GM18526 (cell line): ENCODE measurements around the gene KRT85.

Experiments
- POLR2A ChIP-seq: IDR thresholded peaks from 3 replicates; pipeline ENCODE4 v1.6.1; 2011; ENCODE audit not compliant: insufficient read length; ENCODE audit errors: extremely low read depth

The KRT85 gene

DNA sequence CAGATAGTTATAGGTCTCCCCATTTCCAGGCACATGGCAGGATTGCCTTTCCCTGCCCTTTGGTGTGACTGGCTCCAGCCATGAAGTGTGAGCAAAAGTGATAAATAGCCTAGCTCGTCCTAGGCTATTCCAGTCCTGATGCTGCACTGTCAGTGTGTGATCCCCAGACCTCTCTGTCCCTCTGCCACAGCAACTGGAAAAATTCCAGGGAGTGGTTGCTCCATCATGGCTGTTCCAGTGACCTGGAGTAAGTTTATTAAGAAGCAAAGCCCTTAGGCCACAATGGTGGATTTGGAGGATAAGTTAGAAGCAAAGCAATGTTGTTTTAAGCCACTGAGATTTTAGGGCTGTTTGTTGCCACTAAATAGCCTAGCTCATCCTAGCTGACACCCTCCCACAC lies 36.2 kb downstream of the KRT85 start:
- TF ChIP-seq POLR2A, result no peak

DNA sequence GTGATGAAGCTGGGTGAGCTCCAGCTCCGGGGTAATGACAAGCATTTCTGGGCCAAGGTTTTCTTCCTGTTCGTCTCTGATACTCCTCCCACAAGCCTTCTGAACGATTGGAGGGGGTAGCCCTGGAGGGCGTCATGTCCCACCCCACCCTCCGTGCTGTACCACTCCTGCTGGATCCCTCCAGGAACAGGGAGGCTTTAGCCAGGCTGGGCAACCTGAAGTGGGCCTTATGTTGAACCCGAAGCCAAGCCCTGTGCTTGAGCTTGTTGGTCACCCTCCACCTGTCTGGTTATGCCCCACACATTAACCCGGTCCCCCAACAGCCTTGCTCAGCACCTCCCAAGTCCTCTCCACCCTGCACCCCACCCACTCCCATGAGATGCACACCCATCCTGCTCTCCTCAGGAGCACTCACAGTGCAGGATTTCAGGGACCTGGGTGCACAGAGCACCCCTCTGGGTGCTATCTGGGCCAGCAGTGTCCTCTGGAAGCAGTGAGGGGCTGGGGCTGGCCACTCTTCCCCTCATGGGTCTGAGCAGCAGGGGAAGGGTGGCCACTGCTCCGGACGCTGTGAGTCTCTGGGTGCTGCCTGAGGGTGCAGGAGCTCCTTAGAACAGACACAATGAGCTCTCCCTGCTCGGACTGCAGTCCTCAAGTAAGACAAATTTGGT lies 39.3 kb downstream of the KRT85 start:
- TF ChIP-seq POLR2A, result no peak

DNA sequence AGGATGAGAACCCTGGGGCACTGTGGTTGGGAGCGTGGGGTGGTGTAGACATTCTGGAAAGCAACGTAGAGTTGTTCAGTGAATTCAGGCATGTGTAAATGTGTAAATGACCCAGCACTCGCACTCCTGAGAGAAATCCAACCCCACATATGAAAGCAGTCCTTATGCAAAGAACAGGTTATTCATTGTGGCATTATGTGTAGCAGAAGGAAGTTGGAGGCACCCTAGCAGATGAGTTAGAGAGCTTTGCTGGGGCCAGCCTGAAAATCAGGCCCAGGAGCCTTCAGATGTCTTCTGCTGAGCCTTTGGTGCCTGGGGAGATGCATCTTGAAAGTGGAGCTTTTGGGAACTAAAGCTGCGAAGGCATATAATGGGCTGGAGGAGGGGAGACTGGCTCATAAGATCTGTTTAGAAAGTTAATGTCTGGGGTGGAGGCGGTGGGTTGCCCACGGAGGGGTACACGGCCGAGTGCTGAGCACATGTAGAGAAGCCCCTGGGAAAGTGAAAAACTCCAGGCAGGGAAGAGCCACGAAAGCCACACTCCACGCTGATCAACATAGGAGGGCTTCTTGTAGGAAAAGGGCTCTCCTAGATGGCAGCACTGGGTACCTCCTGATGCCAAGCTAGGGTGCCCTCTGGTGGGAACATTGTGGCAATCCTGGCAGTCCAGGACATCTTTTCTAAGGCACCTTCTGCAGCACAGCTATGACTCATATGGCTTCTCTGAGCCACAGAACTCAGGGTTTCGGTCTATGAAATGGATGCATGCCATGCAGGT lies 40.0 kb downstream of the KRT85 start:
- TF ChIP-seq POLR2A, result no peak

DNA sequence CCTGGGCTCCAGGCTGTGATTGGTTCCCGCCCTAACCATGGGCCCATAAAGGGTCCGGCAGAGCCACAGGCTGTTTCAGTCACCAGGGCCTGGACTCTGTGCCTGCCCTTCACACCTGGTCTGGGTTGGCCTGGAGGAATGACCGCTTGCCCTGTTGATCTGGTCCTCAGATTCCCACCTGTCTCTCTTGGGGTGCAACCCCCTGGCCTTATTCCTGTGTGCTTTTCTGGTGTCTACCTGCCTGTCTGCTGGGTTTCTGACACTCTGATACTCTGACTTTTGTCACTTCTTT lies 43.2 kb downstream of the KRT85 start:
- TF ChIP-seq POLR2A, result no peak

DNA sequence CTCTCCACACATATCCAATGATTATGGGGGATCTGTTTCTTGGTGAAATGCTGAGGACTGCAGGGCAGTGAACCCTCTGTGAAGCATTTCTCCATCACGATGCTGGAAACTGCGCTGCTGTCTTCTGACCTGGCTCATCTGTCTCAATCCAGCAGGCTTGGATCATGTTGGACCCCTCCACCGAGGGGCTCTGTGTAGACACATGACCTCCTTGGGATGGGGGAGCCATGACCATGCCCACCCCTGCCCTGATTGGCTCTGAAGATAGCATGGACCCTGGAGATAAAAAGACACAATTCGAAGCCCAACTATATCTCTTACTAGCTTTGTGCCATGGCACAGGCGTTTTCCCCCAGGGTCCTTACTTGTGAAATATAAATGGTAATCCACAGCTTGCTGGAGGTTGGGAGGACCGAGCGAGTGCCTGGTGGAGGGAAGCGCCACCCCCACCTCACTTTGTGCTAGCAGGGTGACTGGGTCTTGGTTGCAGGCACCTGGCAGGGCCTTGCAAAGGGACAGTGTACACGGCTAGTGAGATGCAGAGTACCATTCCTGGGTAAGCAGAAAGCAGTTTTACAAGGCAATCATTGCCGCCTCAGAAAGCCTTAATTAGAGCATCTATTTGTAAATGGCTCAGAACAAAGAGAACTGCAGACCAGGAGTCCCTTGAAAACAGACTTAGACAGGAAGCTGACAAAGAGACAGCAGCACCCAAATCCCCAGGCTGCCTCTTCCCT lies 43.7 kb downstream of the KRT85 start:
- TF ChIP-seq POLR2A, result no peak

- TF ChIP-seq POLR2A, result no peak
Observed at GRCh38 chr12:52323001-52323400, 44.3 kb downstream of the KRT85 start.

DNA sequence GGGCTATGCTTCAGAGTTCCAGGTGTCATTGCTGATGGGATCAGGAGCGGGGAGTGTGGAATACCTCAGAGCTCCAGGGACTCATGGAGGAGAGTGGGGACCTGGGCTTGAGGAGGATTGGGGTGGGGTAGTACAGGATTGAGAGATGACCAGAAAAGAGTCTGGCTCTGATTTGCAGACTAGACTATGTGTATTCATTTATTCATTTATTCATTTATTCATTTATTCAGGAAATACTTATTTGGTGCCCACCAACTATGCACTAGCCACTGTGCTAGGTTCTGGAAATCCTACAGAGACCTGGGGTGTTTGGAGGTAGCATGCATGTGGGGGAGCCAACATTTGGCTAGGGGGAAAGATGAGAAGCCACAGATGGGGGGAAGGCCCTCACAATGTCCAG lies 45.2 kb downstream of the KRT85 start:
- TF ChIP-seq POLR2A, result no peak

DNA sequence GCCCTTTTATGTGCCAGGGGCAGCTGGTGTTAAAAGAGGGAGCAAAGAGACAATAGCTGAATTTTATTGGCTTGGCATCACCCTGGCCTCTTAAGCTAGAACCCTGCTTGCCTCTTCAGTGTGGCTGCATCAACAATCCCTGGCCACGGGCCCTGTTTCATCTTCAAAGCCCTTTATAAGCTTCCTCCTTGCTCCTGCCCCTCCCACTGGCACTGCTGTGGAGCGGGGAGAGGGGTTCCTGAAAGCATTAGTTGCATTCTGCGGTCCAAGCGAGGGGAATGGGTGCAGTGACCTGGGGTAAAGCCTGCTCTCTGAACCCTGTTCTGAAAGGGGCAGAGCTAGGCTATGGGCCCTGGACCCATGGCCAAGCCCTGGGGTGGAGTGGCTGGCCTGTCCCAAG lies 45.9 kb downstream of the KRT85 start:
- no peak for TF ChIP-seq POLR2A

DNA sequence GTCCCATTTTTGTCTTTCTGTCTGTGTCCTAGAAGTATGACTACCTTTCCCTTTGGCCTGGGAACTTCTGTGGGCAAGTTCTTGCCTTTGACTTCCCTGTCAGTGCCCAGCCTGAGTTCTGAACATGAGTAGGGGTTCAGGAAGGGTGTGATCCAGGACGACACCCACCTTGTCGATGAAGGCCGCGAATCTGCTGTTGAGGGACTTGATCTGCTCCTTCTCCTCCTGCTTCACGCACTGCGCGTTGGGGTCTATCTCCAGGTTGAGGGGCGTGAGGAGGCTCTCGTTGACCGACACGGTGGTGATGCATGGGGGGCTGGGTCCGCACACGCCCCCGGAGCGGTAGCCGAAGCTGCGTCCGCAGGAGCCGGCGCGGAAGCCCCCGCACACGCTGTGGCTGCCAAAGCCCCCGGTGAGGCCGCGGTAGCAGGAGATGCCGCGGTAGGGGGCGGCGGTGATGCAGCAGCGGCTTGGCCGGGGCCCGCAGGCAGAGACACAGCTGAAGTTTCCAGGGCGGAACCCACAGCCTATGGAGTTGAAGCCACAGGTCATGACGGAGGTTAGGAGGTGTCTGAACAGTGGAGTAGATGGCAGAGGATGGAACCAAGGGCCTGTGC lies 46.4 kb downstream of the KRT85 start, which contains the start of gene KRT83:
Gene KRT83, minus strand, starts transcription at position 615 of the 617 bp plus-strand sequence. Its CDS starts 63 bp downstream, at position 552.
- TF ChIP-seq POLR2A, result no peak

DNA sequence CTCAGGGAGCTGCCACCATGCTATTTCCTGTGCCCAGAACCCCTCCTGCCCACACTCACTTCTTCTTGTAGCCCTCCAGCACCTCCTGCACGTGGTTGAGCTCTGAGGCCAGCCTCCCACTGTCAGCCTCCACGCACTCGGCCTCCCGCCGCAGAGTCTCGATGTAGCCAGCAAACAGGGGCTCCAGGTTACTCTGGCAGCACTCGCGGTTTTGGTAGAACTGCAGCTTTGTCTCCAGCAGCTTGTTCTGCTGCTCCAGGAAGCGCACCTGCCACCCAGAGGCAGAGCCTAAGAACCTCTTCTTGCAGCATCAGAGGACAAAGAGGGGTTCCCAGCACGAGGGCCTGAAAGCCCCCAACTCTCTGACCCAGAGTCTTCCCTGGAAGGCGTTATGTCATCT lies 48.2 kb downstream of the KRT85 start:
- no peak for TF ChIP-seq POLR2A

DNA sequence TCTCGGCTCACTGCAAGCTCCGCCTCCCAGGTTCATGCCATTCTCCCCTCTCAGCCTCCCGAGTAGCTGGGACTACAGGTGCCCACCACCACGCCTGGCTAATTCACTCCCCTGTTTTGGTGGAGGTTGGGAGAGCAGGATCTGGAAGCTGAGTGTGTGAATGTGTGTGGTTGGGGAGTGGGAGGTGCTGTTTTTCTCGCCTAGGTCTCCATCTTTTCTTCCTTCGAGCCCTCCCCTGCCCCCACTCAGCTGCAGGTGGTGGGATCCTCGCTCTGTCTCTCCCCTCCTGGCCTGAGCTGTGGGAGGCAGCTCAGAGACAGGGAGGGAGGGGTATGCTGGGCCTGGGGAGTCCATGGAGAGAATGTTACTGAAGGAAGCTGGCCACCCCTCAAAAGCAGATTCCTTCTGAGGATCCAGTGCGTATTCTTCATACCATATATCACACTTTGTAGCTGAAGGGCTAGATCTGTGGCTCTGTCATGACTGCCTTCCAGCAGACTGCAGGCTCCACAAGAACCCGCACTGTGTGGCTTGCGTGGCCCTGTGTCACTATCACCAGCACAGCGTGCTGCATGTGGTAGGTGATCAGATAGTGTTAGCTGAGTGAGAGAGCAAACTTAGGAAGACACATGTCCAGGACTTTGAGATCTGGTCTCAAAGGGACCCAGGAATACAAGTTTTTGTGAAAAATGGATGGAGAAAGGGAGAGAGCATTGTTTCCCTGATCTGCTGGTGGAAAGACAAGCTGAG lies 48.9 kb downstream of the KRT85 start:
- TF ChIP-seq POLR2A, result no peak

DNA sequence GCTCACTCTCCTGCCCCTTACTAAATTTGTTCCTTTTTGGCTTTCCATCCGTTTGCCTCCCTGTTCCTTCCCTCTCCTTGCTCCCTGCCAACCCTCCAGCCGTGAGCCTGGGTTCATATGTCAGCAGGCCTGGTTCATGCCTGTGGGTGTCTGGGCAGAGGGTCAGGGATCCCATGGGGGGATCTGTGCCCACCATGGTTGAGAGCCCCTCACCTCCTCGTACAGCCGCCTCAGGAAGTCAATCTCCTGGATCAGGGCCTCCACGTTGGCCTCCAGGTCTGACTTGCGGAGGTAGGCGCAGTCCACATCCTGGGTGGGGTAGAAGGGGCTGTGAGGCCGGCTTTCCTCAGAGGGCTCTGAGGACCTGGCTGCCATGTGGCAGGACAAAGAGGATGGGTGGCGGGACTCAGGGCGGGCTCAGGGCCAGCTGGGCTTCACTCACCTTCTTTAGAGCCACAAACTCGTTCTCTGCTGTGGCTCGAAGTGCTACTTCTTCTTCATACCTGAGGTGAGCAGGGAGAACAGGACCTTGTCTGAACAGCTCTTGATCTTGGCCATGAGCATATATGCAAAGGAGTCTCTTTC lies 49.7 kb downstream of the KRT85 start:
- TF ChIP-seq POLR2A, result no peak

DNA sequence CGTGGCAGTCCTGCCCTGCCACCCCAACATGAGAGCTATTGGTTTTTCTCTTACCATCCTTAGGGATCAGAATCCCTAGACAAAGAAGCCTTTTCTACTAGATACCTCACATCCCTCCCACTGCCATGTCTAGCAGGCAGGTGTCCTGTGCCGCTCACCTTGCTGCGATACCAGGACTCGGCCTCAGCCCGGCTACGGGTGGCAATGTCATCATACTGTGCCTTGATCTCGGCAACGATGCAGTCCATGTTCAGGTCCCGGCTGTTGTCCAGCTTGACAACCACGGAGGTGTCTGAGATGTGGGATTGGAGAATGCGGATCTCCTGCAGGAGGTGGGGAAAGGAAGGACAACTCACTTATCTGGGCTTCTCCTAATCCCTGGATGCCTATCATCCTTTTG lies 50.6 kb downstream of the KRT85 start:
- TF ChIP-seq POLR2A, result no peak

DNA sequence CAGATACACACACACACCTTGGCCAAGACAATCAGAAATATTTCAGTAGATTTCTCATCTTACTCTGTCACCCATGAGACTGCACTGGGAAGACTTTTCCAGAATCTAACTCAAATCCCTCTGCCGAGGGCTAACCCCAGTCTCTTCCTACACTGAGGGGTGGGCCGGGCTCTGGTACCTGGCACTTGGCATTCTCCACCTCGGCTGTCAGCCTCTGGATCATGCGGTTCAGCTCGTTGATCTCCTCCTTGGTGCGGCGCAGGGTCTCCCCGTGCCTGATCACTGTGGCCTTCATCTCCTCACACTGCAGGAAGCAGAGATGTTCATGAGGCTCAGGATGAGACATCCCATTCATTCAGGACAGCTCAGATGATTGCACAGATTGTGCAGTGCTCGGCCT lies 51.0 kb downstream of the KRT85 start:
- no peak for TF ChIP-seq POLR2A

DNA sequence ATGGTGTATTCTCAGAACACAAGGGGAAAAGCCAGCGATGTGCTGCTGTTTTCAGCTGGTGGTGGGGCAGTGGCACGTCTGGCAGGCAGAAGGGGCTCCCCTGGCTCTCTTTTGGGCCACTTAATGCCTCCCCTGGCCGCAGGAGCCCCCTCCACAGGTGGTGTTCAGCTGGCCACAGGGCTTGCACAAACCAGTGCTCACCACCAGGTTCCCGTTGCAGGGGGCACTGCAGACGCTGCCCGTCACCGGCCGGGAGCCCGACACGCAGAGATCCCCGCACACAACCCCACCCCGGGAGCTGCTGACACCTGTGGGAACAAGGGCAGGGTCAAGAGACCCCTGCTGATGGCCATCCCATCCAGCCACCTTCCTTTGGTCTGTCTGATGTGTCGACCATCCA lies 52.8 kb downstream of the KRT85 start:
- no peak for TF ChIP-seq POLR2A
